Measurements from ENCODE around the gene SLC38A6. TPM values are rescaled to one million over a fixed set of nuclear protein-coding genes. Genes with fewer than 3 reads are reported as not detected.

The SLC38A6 gene
- total RNA-seq (10 to 100 TPM; 26.6 to 28.6 TPM), polyA plus RNA-seq (ENCODE audit: insufficient read depth, low read depth, low replicate concordance) (20.8 TPM)
- long read RNA-seq, donor 1, partial matches to known transcripts, result 0 of 2 reads
- long read RNA-seq, donor 1, other reads (novel, unspliced or antisense), result 0 of 2 reads
- long read RNA-seq, donor 2, result 0 reads

GRCh38 chr14:60980811-60981632, at the start of gene SLC38A6, which contains the start of gene TRMT5:
Gene SLC38A6, plus strand, starts transcription at chr14:60981245. Its CDS starts 33 bp downstream, at chr14:60981278.
Gene TRMT5, minus strand, starts transcription at chr14:60981079. Its CDS starts 106 bp downstream, at chr14:60980973.
- 0 to 1% methylated on average over 37 to 53 of the region's 59 CpGs for WGBS, 2 donors
- intact Hi-C loops (cut with DNase I; ENCODE audit: low total_unique reads), result no loop called here
- Histone ChIP-seq H3K36me3 (ENCODE audit: low read depth, missing control alignments) (no peaks in the 10 kb centered on the region), H3K27ac (peak within 1 kb of the TSS; percentile 71 to 90), H3K9me3 (no peaks in the 10 kb centered on the region), H3K4me1 (no peaks in the 10 kb centered on the region), H3K4me3 (peak within 1 kb of the TSS; percentile 76 to 80), H3K27me3 (no peaks in the 10 kb centered on the region)
- TF ChIP-seq POLR2A (IDR thresholded peaks at IDR 0.05), result no peak
- TF ChIP-seq, protein P1, sequence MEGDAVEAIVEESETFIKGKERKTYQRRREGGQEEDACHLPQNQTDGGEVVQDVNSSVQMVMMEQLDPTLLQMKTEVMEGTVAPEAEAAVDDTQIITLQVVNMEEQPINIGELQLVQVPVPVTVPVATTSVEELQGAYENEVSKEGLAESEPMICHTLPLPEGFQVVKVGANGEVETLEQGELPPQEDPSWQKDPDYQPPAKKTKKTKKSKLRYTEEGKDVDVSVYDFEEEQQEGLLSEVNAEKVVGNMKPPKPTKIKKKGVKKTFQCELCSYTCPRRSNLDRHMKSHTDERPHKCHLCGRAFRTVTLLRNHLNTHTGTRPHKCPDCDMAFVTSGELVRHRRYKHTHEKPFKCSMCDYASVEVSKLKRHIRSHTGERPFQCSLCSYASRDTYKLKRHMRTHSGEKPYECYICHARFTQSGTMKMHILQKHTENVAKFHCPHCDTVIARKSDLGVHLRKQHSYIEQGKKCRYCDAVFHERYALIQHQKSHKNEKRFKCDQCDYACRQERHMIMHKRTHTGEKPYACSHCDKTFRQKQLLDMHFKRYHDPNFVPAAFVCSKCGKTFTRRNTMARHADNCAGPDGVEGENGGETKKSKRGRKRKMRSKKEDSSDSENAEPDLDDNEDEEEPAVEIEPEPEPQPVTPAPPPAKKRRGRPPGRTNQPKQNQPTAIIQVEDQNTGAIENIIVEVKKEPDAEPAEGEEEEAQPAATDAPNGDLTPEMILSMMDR (IDR thresholded peaks at IDR 0.05), result peak in 1 of 3 experiments; percentile 12
- DNase-seq, result peak; percentile 97

DNA sequence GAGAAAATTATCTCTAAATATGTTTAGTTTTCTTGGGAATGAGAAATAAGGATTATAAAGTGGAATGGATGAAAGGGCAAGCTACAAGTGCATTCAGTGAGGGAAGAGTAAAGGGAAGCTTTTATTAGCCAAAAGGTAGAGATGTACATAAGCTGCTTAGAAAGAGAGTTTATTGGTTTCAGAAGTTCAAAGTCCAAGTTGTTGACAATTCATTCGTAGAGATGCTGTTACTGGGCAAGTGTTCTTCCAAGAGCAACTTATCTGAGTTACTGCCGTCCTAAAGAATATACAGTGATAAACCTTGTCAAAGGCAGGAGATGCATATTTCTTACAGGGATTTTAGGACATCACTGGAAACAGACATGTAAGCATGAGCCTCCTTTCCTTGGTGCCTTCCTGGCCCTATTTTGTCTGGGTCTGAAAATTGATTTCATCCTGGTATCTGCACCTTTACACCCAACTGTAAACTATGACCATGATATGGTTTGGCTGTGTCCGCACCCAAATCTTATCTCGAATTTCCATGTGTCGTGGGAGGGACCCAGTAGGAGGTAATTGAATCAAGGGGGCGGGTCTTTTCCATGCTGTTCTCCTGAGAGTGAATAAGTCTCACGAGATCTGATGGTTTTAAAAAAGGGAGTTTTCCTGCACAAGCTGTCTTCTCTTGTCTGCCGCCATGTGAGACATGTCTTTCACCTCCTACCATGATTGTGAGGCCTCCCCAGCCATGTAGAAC, 47.0 kb upstream of the SLC38A6 start:
- H3K9me3 ChIP-seq, result no peaks in the 10 kb centered on the region
- DNase-seq, result no peak
- H3K27me3 ChIP-seq, result no peaks in the 10 kb centered on the region
- no peaks in the 10 kb centered on the region for H3K36me3 ChIP-seq (ENCODE audit: low read depth, missing control alignments)
- H3K4me1 ChIP-seq, result no peaks in the 10 kb centered on the region
- WGBS, 2 donors, result 85 to 89% methylated on average over 8 of the region's 8 CpGs
- H3K27ac ChIP-seq, result no peak overlapping the region
- intact Hi-C loops (cut with DNase I; ENCODE audit: low total_unique reads), result no loop called here
- no peak overlapping the region for H3K4me3 ChIP-seq
- TF ChIP-seq POLR2A (IDR thresholded peaks at IDR 0.05), result no peak
- TF ChIP-seq, protein P1 (IDR thresholded peaks at IDR 0.05), result no peak

- TF ChIP-seq, protein P1 (IDR thresholded peaks at IDR 0.05), result no peak
- TF ChIP-seq POLR2A (IDR thresholded peaks at IDR 0.05), result no peak
- no peaks in the 10 kb centered on the region for H3K27me3 ChIP-seq
- DNase-seq, result no peak
- intact Hi-C loops (cut with DNase I; ENCODE audit: low total_unique reads), result no loop called here
- H3K4me1 ChIP-seq, result no peaks in the 10 kb centered on the region
- no peaks in the 10 kb centered on the region for H3K9me3 ChIP-seq
- H3K4me3 ChIP-seq, result no peak overlapping the region
- no peaks in the 10 kb centered on the region for H3K36me3 ChIP-seq (ENCODE audit: low read depth, missing control alignments)
- H3K27ac ChIP-seq, result no peak overlapping the region
These were observed 45.7 kb upstream of the SLC38A6 start for GRCh38 chr14:60935319-60935718.

DNA sequence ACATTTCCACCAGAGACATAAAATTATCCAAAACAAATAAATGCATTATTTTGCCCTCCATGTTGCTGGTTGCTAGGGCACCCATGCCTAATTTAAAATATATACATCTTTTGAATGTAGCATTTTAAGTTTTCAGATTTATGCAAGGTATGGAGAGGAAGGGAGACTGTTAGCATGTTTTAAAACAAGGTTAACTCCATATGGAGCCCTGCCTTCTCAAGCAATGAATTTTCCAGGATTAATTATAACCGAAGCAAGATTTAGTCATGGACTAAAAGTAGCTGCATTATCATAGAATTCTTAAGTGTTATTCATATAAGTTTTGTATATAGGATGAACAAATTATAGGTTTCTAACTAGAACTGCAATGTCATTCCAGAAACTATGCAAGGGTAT, 37.4 kb upstream of the SLC38A6 start:
- H3K27me3 ChIP-seq, result no peaks in the 10 kb centered on the region
- no peak overlapping the region for H3K4me3 ChIP-seq
- no peaks in the 10 kb centered on the region for H3K9me3 ChIP-seq
- no peak for TF ChIP-seq POLR2A (IDR thresholded peaks at IDR 0.05)
- TF ChIP-seq, protein P1 (IDR thresholded peaks at IDR 0.05), result no peak
- intact Hi-C loops (cut with DNase I; ENCODE audit: low total_unique reads), result no loop called here
- H3K27ac ChIP-seq, result no peak overlapping the region
- DNase-seq, result no peak
- no peaks in the 10 kb centered on the region for H3K4me1 ChIP-seq
- H3K36me3 ChIP-seq (ENCODE audit: low read depth, missing control alignments), result no peaks in the 10 kb centered on the region
- 71 to 74% methylated on average over 1 of the region's 1 CpG for WGBS, 2 donors

Data from testis (tissue), 5 donors.